ENCODE results near the gene HOXA13.

HOXA13 gene

GRCh38 chr7:27199849-27200760 is at the start of gene HOXA13:
Gene HOXA13, minus strand, starts transcription at chr7:27200091. Its CDS starts 14 bp downstream, at chr7:27200077.
- DNase-seq: no peak

- no peak for DNase-seq
Measured at GRCh38 chr7:27248911-27249723, 49.2 kb upstream of the HOXA13 start.

DNA sequence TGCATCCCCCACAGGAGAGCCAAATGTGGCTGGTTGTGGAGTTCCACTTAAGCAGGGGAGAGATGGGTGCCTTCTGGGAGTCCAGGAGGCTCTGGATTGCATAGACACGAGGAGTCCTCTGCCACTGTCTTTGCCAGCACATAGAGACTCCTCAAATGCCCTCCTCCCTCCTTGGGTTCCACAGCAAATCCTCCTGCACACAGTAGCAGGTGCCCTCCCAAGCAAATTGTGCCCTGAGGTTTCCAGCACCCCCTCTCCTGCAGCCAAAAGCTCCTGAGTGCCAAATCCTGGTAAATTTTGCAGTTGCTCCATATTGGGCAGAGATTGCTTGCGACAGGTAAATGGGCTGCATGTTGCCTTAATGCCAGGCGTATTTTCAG is 48.5 kb upstream of the HOXA13 start:
- DNase-seq: no peak

DNA sequence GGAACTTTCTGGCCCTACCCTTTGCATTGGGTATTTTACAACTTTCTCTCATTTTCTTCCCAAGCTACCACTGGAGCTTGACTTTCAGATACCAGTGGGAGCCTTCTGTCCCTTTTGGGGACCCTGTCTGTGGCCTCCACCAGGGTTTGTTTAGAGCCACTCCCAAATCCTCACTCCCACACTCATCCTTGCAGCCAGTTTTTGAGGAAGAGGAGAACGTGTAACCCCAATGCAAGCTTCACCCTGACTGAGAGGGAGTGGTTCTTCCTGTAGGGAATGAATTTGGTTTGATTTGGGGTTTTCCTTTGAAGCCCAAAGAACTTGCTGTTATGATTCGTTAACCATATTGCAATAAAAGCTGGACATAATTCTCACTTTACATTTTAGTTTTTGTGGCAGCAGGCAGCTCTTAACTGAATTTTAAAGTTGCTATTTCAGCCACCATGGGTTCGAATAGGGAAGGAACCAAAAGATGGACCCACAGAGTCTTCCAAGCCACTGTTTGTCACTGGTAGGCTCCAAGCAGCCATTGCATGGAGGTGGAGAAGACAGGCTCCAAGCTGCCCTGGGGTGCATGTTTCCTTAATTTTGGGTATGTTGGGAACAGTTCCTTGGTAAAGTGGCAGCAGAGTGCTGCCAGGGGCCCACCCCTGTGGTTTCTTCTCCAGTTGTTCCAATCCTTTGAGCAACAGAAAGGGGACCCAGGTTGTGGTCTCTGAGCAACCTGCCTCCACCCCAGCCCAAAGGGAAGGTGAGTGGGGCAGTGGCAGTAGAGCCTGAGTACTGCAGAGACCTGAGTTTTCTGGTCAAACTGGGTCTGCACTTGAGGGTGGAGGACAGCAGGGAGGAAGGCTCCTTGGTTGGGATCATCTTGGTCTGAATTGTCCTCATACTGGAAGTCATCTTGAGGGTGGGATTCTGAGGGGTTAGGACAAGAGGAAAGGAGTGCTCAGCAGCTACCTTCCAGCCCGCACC is 47.8 kb upstream of the HOXA13 start:
- DNase-seq: no peak

DNA sequence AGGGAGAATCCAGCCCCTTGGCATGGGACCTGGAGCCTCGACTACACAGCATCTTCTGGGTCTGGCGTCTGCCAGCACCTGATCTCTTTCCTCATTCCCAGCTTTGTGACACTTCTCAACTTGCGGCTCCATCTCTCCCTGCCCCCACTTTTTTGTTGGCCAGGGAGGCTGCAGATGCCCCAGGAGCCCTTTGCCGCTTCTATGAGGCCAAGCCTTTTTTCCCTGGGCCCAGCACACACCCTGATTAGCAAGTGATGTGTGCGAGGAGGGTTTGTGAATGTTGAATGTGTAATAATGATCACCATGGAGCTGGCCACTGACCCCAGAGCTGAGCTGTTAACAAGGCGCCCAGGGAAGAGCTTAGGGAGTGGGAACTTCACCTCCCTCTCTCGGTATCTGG is 47.1 kb upstream of the HOXA13 start:
- no peak for DNase-seq

- no peak for DNase-seq
Measured at GRCh38 chr7:27245798-27246691, 46.2 kb upstream of the HOXA13 start.

- DNase-seq: no peak
Measured at GRCh38 chr7:27245124-27245797, 45.4 kb upstream of the HOXA13 start.

DNA sequence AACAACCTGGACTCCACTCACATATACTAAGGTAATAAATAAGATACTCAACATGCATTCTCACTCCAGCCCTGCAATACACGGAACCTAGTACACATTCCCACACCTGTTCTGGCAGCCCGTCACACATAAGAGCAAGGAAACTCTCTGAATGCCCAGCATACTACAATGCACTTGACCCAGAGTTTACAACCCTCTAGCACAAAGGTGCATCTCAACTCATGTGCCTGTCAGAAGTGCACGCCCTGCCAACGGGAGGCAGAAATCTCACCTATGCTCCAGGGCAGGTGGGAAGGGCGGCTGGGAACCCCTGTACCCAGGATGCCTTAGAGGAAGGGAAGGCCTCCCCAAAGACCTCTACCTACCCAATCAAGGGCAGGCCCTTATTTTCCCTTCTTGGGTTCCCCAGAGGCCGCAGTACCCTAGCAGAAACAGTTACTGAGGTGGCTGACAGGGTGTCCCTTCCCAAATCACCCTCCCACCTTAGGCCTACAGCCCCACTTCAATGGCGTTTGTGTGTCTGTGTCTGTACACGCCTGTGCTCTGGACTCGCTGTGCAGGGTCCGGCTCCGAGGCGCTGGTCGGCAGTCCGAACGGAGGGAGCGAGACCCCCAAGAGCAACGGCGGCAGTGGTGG is 44.7 kb upstream of the HOXA13 start:
- DNase-seq: no peak

GRCh38 chr7:27243340-27244163 is 43.7 kb upstream of the HOXA13 start:
- DNase-seq: no peak

DNA sequence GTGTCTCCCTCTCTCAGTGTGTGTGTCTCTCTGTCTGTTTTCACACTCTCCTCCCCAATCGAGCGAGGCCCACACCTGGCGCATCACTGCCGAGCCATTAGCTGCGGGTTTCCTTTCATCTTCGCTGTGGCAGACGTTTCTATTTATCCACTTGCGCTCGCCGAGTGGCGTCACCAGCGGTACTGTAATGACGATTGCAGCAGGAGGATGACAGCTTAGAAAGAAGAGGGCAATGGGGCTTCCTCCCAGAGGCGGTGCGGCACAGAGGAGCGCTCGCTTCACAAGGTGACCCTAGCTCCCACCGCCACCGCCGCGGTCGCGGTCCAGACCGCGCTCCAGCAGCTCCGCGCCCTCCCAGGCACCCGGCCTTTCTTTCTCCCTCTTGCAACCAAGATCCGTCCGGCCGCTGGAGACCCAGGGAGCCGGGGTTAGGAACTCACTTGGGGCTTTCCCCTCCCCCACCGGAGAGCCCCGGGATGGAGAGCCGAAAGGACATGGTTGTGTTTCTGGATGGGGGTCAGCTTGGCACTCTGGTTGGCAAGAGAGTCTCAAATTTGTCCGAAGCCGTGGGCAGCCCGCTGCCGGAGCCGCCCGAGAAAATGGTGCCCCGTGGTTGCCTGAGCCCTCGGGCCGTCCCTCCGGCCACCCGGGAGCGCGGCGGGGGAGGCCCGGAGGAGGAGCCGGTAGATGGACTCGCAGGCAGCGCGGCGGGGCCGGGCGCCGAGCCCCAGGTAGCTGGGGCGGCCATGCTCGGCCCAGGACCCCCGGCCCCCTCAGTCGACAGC is 42.9 kb upstream of the HOXA13 start, which contains the start of gene EVX1:
TSS of gene EVX1 (plus strand) at position 248 of the 785 bp plus-strand sequence. CDS start at position 477, 229 bp downstream.
- no peak for DNase-seq

DNA sequence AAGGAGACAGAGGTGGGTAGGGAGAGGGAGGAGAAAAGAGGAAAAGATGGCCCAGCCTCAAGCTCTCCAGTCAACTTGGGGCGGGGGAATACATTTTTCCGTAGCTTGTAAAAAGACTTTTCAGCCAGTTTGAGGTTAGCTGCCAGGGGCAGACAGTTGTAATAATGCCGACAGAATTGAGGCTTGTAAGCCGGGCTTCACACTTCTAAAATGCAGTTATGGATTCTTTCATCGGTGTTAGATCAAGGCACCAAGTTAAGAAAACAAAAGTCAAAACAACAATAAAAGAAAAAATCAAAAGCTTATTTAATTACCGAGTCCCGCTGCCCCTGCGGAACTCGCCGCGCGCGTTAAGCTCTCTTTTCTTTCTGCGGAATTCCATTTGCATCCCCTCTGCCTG is 42.3 kb upstream of the HOXA13 start:
- no peak for DNase-seq

DNA sequence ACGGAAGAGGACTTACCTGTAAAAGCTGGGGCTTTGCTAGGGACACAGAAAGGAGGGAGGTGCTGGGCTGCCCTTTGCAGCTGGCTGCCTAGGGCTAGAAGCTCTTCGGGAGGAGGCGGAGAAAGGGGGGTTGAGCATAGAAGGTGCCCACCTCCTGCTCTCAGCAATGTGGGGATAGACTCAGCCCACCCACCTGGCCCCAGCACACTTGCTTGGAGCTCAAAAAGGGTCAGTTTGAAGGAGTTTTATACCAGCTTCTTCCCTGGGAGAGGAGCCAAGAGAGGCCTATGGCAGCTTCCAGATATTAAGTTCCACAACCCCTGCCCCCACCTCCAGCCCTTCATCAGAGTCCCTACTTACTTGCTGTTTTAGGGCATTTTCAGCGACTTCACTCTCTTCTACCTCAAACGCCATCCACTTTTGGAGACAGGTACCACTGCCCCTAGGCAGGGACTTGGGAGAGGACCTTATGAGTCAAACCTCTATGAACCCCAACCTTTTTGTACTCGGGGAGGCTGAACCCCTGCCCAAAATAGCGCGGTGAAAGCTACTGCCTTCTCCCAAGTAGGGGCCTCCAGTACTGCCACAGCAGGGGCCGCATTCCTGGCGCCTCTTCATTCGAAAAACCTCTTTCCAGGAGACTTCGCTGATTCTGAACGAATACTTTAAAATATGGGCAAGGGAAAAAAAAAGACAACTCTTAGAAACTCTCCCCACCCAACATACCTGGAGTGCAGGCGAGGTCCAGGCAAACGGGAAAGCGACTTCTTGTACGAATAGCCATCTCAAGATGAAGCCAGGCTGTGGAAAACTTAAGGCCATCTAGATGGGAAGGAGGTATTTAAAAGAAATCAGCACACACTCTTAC is 41.5 kb upstream of the HOXA13 start:
- DNase-seq: no peak

GRCh38 chr7:27240015-27240731 is 40.3 kb upstream of the HOXA13 start:
- DNase-seq: no peak

- no peak for DNase-seq
Measured at GRCh38 chr7:27239387-27240014, 39.6 kb upstream of the HOXA13 start.

DNA sequence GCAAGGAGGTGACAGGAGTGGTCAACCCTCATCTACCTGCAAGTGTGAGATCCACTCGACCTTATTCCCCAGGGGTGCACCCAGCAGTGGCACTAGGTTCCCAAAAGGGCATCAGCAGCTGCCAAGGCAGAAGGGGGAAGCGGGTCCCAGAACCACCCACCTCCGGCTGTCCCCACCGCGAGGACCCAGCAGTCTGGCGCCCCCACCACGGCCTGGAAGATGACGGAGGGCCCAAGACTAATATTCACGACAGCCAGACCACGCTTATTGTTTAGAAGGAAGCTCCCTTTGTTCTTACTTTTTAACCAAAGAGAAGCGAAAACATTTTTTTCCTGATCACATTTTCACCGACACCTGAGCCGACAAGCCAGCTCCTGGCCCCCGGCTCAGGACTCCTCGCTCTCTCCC is 39.1 kb upstream of the HOXA13 start:
- no peak for DNase-seq

GRCh38 chr7:27237735-27238334 is 37.9 kb upstream of the HOXA13 start:
- DNase-seq: no peak
